ENCODE measurements around the gene DHRS1. TPM values are rescaled to one million over a fixed set of nuclear protein-coding genes. Genes with fewer than 3 reads are reported as not detected.

Gene DHRS1
- total and polyA plus RNA-seq, 2 experiments from 2014 or later: 15.0 to 15.4 TPM

DNA sequence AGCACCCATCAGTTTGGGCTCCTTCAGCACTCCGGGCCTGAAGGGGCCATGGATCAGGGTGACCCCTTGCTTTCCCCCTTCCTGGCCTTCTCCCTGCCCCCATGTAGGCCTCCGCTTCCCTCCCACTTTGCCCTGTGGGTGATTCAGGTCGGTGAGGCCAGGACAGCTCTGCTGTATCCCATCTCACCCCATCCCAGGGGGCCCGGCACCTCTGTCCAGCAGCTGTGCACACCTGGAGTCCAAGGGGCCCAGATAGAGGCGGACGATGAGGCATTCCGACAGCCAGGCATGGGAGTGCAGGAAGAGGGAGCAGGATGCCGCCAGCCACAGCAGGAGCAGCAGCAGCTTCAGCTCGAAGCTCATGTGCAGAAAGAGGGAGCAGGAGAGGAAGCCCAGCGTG is 23.1 kb upstream of the DHRS1 start (continued):
- TF ChIP-seq, protein P1, sequence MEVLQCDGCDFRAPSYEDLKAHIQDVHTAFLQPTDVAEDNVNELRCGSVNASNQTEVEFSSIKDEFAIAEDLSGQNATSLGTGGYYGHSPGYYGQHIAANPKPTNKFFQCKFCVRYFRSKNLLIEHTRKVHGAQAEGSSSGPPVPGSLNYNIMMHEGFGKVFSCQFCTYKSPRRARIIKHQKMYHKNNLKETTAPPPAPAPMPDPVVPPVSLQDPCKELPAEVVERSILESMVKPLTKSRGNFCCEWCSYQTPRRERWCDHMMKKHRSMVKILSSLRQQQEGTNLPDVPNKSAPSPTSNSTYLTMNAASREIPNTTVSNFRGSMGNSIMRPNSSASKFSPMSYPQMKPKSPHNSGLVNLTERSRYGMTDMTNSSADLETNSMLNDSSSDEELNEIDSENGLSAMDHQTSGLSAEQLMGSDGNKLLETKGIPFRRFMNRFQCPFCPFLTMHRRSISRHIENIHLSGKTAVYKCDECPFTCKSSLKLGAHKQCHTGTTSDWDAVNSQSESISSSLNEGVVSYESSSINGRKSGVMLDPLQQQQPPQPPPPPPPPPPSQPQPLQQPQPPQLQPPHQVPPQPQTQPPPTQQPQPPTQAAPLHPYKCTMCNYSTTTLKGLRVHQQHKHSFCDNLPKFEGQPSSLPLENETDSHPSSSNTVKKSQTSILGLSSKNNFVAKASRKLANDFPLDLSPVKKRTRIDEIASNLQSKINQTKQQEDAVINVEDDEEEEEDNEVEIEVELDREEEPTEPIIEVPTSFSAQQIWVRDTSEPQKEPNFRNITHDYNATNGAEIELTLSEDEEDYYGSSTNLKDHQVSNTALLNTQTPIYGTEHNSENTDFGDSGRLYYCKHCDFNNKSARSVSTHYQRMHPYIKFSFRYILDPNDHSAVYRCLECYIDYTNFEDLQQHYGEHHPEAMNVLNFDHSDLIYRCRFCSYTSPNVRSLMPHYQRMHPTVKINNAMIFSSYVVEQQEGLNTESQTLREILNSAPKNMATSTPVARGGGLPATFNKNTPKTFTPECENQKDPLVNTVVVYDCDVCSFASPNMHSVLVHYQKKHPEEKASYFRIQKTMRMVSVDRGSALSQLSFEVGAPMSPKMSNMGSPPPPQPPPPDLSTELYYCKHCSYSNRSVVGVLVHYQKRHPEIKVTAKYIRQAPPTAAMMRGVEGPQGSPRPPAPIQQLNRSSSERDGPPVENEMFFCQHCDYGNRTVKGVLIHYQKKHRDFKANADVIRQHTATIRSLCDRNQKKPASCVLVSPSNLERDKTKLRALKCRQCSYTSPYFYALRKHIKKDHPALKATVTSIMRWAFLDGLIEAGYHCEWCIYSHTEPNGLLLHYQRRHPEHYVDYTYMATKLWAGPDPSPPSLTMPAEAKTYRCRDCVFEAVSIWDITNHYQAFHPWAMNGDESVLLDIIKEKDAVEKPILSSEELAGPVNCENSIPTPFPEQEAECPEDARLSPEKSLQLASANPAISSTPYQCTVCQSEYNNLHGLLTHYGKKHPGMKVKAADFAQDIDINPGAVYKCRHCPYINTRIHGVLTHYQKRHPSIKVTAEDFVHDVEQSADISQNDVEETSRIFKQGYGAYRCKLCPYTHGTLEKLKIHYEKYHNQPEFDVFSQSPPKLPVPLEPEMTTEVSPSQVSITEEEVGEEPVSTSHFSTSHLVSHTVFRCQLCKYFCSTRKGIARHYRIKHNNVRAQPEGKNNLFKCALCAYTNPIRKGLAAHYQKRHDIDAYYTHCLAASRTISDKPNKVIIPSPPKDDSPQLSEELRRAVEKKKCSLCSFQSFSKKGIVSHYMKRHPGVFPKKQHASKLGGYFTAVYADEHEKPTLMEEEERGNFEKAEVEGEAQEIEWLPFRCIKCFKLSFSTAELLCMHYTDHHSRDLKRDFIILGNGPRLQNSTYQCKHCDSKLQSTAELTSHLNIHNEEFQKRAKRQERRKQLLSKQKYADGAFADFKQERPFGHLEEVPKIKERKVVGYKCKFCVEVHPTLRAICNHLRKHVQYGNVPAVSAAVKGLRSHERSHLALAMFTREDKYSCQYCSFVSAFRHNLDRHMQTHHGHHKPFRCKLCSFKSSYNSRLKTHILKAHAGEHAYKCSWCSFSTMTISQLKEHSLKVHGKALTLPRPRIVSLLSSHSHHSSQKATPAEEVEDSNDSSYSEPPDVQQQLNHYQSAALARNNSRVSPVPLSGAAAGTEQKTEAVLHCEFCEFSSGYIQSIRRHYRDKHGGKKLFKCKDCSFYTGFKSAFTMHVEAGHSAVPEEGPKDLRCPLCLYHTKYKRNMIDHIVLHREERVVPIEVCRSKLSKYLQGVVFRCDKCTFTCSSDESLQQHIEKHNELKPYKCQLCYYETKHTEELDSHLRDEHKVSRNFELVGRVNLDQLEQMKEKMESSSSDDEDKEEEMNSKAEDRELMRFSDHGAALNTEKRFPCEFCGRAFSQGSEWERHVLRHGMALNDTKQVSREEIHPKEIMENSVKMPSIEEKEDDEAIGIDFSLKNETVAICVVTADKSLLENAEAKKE (CRISPR knock-in tag; IDR thresholded peaks at IDR 0.05): no peak
- TF ChIP-seq STAT1 (IDR thresholded peaks at IDR 0.05; ENCODE audit: unreplicated experiment) (no peak), ZNF331 (CRISPR knock-in tag; IDR thresholded peaks at IDR 0.05; ENCODE audit: low read depth) (no peak)

DNA sequence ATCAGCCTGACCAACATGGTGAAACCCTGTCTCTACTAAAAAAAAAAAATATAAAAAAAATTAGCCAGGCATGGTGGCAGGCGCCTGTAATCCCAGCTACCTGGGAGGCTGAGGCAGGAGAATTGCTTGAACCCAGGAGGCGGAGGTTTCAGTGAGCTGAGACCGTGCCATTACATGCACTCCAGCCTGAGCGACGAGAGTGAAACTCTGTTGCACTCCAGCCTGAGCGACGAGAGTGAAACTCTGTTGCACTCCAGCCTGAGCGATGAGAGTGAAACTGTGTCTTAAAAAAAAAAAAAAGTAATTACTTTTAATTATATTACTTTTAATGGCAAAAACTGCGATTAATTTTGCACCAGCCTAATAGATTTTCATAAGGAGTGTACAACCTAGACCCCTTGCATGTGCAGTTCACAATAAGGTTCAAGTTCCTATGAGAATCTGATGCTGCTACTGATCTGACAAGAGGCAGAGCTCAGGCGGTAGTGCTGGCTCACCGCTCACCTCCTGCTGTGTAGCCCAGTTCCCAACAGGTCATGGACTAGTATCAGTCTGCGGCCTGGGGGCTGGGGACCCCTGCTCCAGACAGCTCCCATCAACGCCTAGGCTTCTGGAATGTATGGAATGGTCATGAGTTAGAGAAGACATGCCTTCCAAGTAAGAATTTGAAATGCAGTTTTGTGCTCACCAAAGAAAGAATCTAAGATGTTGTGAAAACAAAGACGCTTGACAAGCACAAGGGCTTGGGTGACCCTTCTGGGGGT is 21.8 kb upstream of the DHRS1 start:
- no peak overlapping the region for H3K4me3 ChIP-seq
- no peaks in the 10 kb centered on the region; the same call in 2 of the 3 replicates for H3K36me3 Mint-ChIP-seq (ENCODE audit: low read depth)
- ATAC-seq (peak; percentile 47), DNase-seq (ENCODE audit: low spot score) (peak; percentile 32)
- H3K4me2 ChIP-seq: no peak overlapping the region
- H3K27me3 ChIP-seq (ENCODE audit: insufficient read depth): peaks cover 53% of the 10 kb centered on the region
- no peaks in the 10 kb centered on the region for H3K9me2 ChIP-seq (ENCODE audit: insufficient read depth)
- H3K27me3 Mint-ChIP-seq (ENCODE audit: insufficient read depth, low read depth, poor library complexity): peaks cover 29% of the 10 kb centered on the region
- peaks cover 2% of the 10 kb centered on the region; the same call in 1 of the 3 replicates for H3K4me1 Mint-ChIP-seq
- H3K4me1 ChIP-seq (ENCODE audit: insufficient read depth): no peaks in the 10 kb centered on the region
- H3K36me3 ChIP-seq (ENCODE audit: insufficient read depth): no peaks in the 10 kb centered on the region
- no peaks in the 10 kb centered on the region for H3K9me3 Mint-ChIP-seq
- no peak overlapping the region for H2AFZ ChIP-seq
- H4K20me1 ChIP-seq (replicated peaks; ENCODE audit: insufficient read depth): no peaks in the 10 kb centered on the region
- no peaks in the 10 kb centered on the region for H3F3A ChIP-seq (replicated peaks; ENCODE audit: low read depth)
- no peak overlapping the region for H3K27ac Mint-ChIP-seq
- no peak overlapping the region for H3K4me3 Mint-ChIP-seq
- H3K27ac ChIP-seq (ENCODE audit: low read depth): no peak overlapping the region
- no peaks in the 10 kb centered on the region for H3K79me2 ChIP-seq (replicated peaks; ENCODE audit: insufficient read depth)
- TF ChIP-seq EZH2 (IDR thresholded peaks at IDR 0.05; ENCODE audit: low read depth, unreplicated experiment) (no peak), JUNB (IDR thresholded peaks at IDR 0.05; ENCODE audit: unreplicated experiment) (no peak), ZNF114 (CRISPR knock-in tag; IDR thresholded peaks at IDR 0.05) (no peak), STAT1 (IDR thresholded peaks at IDR 0.05; ENCODE audit: unreplicated experiment) (no peak)
- TF ChIP-seq, protein P2, sequence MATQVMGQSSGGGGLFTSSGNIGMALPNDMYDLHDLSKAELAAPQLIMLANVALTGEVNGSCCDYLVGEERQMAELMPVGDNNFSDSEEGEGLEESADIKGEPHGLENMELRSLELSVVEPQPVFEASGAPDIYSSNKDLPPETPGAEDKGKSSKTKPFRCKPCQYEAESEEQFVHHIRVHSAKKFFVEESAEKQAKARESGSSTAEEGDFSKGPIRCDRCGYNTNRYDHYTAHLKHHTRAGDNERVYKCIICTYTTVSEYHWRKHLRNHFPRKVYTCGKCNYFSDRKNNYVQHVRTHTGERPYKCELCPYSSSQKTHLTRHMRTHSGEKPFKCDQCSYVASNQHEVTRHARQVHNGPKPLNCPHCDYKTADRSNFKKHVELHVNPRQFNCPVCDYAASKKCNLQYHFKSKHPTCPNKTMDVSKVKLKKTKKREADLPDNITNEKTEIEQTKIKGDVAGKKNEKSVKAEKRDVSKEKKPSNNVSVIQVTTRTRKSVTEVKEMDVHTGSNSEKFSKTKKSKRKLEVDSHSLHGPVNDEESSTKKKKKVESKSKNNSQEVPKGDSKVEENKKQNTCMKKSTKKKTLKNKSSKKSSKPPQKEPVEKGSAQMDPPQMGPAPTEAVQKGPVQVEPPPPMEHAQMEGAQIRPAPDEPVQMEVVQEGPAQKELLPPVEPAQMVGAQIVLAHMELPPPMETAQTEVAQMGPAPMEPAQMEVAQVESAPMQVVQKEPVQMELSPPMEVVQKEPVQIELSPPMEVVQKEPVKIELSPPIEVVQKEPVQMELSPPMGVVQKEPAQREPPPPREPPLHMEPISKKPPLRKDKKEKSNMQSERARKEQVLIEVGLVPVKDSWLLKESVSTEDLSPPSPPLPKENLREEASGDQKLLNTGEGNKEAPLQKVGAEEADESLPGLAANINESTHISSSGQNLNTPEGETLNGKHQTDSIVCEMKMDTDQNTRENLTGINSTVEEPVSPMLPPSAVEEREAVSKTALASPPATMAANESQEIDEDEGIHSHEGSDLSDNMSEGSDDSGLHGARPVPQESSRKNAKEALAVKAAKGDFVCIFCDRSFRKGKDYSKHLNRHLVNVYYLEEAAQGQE (IDR thresholded peaks at IDR 0.05; ENCODE audit: unreplicated experiment): no peak
- TF ChIP-seq, protein P3, sequence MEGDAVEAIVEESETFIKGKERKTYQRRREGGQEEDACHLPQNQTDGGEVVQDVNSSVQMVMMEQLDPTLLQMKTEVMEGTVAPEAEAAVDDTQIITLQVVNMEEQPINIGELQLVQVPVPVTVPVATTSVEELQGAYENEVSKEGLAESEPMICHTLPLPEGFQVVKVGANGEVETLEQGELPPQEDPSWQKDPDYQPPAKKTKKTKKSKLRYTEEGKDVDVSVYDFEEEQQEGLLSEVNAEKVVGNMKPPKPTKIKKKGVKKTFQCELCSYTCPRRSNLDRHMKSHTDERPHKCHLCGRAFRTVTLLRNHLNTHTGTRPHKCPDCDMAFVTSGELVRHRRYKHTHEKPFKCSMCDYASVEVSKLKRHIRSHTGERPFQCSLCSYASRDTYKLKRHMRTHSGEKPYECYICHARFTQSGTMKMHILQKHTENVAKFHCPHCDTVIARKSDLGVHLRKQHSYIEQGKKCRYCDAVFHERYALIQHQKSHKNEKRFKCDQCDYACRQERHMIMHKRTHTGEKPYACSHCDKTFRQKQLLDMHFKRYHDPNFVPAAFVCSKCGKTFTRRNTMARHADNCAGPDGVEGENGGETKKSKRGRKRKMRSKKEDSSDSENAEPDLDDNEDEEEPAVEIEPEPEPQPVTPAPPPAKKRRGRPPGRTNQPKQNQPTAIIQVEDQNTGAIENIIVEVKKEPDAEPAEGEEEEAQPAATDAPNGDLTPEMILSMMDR (conservative IDR thresholded peaks at IDR 0.05; ENCODE audit: low read depth in 2 of 2): no peak

Measured in GM23338 (cell line).